Parathyroid adenoma (tissue), 2 donors: ENCODE data around the gene MAGI1.

Experiments
- H2AFZ ChIP-seq: fragments of 300-600 bp; sonication (generic); one replicate; pipeline ENCODE4 v1.7.0; 2017; ENCODE audit warnings: antibody characterized with exemption, mild to moderate bottlenecking
- H3K27ac ChIP-seq: fragments of 300-600 bp; sonication (generic); one replicate; pipeline ENCODE4 v1.7.0; 2017
- H3K27me3 ChIP-seq: fragments of 300-600 bp; sonication (generic); one replicate; pipeline ENCODE4 v1.7.0; 2017; ENCODE audit warnings: low read length; ENCODE audit not compliant: control insufficient read depth, insufficient read depth
- H3K36me3 ChIP-seq: fragments of 300-600 bp; sonication (generic); one replicate; pipeline ENCODE4 v1.7.0; 2017; ENCODE audit warnings: low read length; ENCODE audit not compliant: control insufficient read depth, insufficient read depth
- H3K4me1 ChIP-seq: fragments of 300-600 bp; sonication (generic); one replicate; pipeline ENCODE4 v1.7.0; 2017; ENCODE audit warnings: control low read depth
- H3K4me2 ChIP-seq: fragments of 300-600 bp; sonication (generic); one replicate; pipeline ENCODE4 v1.7.0; 2017; ENCODE audit warnings: low read length
- H3K4me3 ChIP-seq: fragments of 300-600 bp; sonication (generic); one replicate; pipeline ENCODE4 v1.7.0; 2017; ENCODE audit warnings: low read depth, low read length
- H3K79me2 ChIP-seq: fragments of 300-600 bp; sonication (generic); one replicate; pipeline ENCODE4 v1.7.0; 2017; ENCODE audit warnings: control low read depth
- H3K9ac ChIP-seq: fragments of 300-600 bp; sonication (generic); one replicate; pipeline ENCODE4 v1.7.0; 2017; ENCODE audit warnings: mild to moderate bottlenecking
- H3K9me3 ChIP-seq: fragments of 300-600 bp; sonication (generic); one replicate; pipeline ENCODE4 v1.7.0; 2017; ENCODE audit warnings: low read length; ENCODE audit not compliant: control insufficient read depth
- TF ChIP-seq, protein P1 (sequence below): fragments of 300-600 bp; sonication (generic); IDR thresholded peaks from one replicate; pipeline ENCODE4 v1.7.0; 2017; ENCODE audit warnings: antibody characterized with exemption, mild to moderate bottlenecking
- donor health status: primary hyperparathyroidism.

MAGI1 gene

DNA sequence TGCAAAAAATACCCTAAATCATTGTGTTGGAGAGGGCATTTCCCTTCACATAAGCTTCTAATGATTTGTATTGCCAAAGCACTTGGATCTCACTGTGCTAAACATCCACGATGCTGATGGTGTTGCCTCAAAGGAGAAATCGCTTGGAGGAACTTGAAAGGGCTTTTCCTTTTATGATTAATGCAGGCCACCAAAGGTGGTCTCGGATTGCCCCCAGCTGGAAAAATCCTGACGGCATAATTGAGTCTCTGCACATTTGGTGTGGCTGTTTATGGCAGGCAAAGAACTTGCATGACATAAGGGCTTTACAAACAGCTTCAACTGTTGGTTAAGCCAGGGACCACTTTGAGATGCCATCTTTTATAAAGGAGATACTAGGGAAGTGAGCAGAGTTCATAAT lies 687.0 kb downstream of the MAGI1 start:
- TF ChIP-seq, protein P1, sequence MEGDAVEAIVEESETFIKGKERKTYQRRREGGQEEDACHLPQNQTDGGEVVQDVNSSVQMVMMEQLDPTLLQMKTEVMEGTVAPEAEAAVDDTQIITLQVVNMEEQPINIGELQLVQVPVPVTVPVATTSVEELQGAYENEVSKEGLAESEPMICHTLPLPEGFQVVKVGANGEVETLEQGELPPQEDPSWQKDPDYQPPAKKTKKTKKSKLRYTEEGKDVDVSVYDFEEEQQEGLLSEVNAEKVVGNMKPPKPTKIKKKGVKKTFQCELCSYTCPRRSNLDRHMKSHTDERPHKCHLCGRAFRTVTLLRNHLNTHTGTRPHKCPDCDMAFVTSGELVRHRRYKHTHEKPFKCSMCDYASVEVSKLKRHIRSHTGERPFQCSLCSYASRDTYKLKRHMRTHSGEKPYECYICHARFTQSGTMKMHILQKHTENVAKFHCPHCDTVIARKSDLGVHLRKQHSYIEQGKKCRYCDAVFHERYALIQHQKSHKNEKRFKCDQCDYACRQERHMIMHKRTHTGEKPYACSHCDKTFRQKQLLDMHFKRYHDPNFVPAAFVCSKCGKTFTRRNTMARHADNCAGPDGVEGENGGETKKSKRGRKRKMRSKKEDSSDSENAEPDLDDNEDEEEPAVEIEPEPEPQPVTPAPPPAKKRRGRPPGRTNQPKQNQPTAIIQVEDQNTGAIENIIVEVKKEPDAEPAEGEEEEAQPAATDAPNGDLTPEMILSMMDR = no peak
- Histone ChIP-seq H3K4me1 (no peaks in the 10 kb centered on the region), H3K9me3 (no peaks in the 10 kb centered on the region), H3K27ac (no peak overlapping the region), H3K36me3 (no peaks in the 10 kb centered on the region), H3K4me2 (no peak overlapping the region), H2AFZ (no peak overlapping the region), H3K4me3 (no peak overlapping the region), H3K79me2 (no peaks in the 10 kb centered on the region), H3K9ac (no peak overlapping the region), H3K27me3 (no peaks in the 10 kb centered on the region)

DNA sequence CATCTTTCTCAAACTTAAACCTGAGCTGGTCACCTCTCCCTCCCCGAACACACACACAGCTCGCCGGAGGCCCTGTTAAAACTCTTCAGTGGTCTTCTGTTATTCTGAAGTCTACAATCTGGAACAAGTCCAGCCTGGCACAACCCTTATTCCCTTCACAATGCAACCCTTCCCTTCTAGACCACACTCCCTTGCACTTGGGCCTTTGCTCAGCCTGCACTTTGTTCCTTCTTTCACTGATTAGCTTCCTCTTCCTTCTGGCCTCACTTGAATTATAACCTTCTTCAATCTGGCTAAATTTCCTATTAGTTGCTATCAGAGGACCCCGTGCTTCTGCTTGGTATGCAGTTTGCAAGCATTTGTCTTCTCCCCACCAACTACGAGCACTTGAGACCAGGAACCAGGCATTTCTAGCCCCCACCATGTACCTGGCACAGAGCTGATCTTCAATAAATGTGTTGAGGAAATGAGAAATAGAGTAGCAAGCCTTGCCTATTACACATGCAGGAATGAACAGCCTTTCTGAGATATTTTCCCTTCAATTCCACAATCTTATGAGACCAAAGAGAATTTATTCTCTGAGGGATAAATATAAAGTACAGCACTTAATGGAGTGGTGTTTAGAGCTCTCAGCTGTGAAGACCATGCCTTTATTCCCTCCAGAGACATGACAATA lies 687.8 kb downstream of the MAGI1 start:
- Histone ChIP-seq H3K79me2 (no peaks in the 10 kb centered on the region), H3K4me2 (no peak overlapping the region), H3K9me3 (no peaks in the 10 kb centered on the region), H3K27ac (no peak overlapping the region), H3K4me1 (no peaks in the 10 kb centered on the region), H3K4me3 (no peak overlapping the region), H3K36me3 (no peaks in the 10 kb centered on the region), H2AFZ (no peak overlapping the region), H3K27me3 (no peaks in the 10 kb centered on the region), H3K9ac (no peak overlapping the region)
- TF ChIP-seq, protein P1 = no peak

DNA sequence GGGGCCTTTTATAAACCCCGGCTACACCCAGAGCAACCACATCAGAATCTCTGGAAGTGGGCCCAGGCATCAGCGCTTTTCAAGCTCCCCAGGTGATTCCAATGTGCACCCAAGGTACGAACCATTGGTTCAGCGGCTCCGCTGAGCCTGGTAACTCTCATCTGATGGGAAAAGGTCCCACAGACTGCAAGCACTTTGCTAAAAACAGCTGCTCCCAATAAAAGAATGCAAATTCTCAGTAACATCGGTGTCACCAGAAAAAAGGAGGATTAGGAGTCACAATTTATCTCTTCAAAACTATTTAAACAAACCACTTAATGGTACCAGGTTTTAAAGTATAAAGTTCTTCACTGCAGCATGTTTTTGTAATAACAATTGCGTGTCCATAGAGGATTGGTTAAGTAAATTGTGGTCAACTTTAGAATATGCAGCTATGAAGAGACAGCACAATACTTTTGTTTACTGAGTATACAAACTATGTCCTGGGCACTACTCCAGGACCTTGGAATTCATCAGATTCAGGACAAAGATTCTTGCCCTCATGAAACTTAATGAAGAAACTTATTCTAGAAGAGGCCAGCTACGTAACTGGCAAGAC lies 690.2 kb downstream of the MAGI1 start:
- no peaks in the 10 kb centered on the region for H3K27me3 ChIP-seq
- H3K79me2 ChIP-seq = no peaks in the 10 kb centered on the region
- H3K27ac ChIP-seq = no peak overlapping the region
- H3K4me2 ChIP-seq = no peak overlapping the region
- H2AFZ ChIP-seq = no peak overlapping the region
- H3K9me3 ChIP-seq = no peaks in the 10 kb centered on the region
- no peaks in the 10 kb centered on the region for H3K36me3 ChIP-seq
- H3K9ac ChIP-seq = no peak overlapping the region
- H3K4me3 ChIP-seq = no peak overlapping the region
- H3K4me1 ChIP-seq = no peaks in the 10 kb centered on the region
- TF ChIP-seq, protein P1 = no peak

DNA sequence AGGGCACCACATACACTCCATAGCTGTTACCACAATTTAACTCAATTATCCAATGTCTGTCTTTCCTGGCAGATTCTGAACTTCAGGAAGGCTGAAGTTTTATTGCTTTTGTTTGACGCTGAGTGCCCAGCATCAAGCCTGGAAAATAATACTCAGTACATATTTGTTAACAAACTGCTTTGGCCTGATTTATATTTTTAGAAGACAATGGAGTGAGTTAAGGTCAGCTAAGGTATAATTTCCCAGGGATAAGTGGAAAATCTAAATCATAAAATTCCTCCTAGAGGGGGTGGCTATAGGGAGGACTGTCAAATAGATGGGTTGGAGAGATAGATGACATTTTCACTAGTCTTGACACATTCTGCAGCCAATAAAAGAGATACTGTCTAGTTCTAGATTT lies 691.6 kb downstream of the MAGI1 start:
- Histone ChIP-seq H3K9me3 (no peaks in the 10 kb centered on the region), H3K4me1 (no peaks in the 10 kb centered on the region), H3K4me2 (no peak overlapping the region), H3K9ac (no peak overlapping the region), H3K79me2 (no peaks in the 10 kb centered on the region), H3K36me3 (no peaks in the 10 kb centered on the region), H2AFZ (no peak overlapping the region), H3K27ac (no peak overlapping the region), H3K4me3 (no peak overlapping the region), H3K27me3 (no peaks in the 10 kb centered on the region)
- TF ChIP-seq, protein P1 = no peak

DNA sequence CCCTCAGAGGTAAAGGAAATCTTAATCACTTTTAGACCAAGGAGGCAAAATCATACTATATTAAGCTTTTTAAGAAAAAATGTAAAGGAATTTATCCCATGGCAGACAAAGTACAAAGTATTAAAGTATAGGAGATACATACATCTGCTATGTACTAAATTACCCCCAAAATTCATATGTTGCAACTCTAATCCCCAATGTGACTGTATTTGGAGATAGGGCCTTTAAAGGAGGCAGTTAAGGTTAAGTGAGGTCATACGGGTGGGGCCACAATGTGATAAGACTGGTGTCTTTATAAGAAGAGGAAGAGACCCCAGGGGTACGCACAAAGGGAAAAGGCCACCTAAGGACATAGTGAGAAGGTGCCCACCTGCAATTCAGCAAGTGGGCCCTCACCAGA lies 693.9 kb downstream of the MAGI1 start:
- Histone ChIP-seq H3K27ac (no peak overlapping the region), H3K36me3 (no peaks in the 10 kb centered on the region), H2AFZ (no peak overlapping the region), H3K79me2 (no peaks in the 10 kb centered on the region), H3K27me3 (no peaks in the 10 kb centered on the region), H3K4me2 (no peak overlapping the region), H3K9me3 (no peaks in the 10 kb centered on the region), H3K9ac (no peak overlapping the region), H3K4me3 (no peak overlapping the region), H3K4me1 (no peaks in the 10 kb centered on the region)
- TF ChIP-seq, protein P1 = no peak
